GM23248 (cell line): Measurements from ENCODE around the gene STK25.

Experiments used
- EZH2 ChIP-seq: fragments of 200-600 bp; sonication (generic); IDR thresholded peaks from 2 replicates; pipeline ENCODE4 v1.6.1; 2018; ENCODE audit warnings: antibody characterized with exemption, mild to moderate bottlenecking; ENCODE audit not compliant: insufficient read depth, poor library complexity, severe bottlenecking
- EZH2phosphoT487 ChIP-seq: fragments of 200-600 bp; sonication (generic); IDR thresholded peaks from 2 replicates; pipeline ENCODE4 v1.6.1; 2018; ENCODE audit warnings: antibody characterized with exemption, moderate library complexity, mild to moderate bottlenecking, low read depth; ENCODE audit not compliant: insufficient read depth

GRCh38 chr2:241459520-241459919 is 48.9 kb downstream of the STK25 start:
- TF ChIP-seq EZH2 (no peak), EZH2phosphoT487 (no peak)
